PC-9 (cell line): ENCODE data around the gene MATN1. TPM values are rescaled to one million over a fixed set of nuclear protein-coding genes. Genes with fewer than 3 reads are reported as not detected.

Experiments
- BruUV-seq: library from RNA; stranded (reverse); fragments of 400-500 nt; replicated peaks from 2 replicates; lab custom pipeline; 2021; lab: Mats Ljungman, UMichigan
- CTCF ChIA-PET: fragments of 300-600 bp; sonication (Branson Sonifier 250); formaldehyde crosslinking; loops from one replicate; lab custom pipeline; 2022; ENCODE audit warnings: antibody characterized with exemption; lab: Charles Lee
- POLR2A ChIA-PET: fragments of 300-600 bp; sonication (Branson Sonifier 250); formaldehyde crosslinking; loops from one replicate; lab custom pipeline; 2022; ENCODE audit warnings: antibody characterized with exemption; ENCODE audit not compliant: unreplicated experiment; lab: Charles Lee
- DNase-seq, 2 experiments: peaks; one replicate each; pipeline versions ENCODE4 v3.0.0 to v3.0.0-alpha.2; 2015 to 2022; ENCODE audit warnings: mixed read lengths in 1 of 2
- H2AFZ ChIP-seq: fragments of 200-600 bp; sonication (generic); 2 replicates; pipeline ENCODE4 v1.8.1; 2017; ENCODE audit warnings: antibody characterized with exemption
- H3F3A ChIP-seq: fragments of 200-600 bp; sonication (generic); 2 replicates; pipeline ENCODE4 v1.8.1; 2017; ENCODE audit warnings: antibody characterized with exemption, mild to moderate bottlenecking, low read depth; ENCODE audit not compliant: insufficient read depth
- H3K27ac ChIP-seq: fragments of 200-600 bp; sonication (generic); 2 replicates; pipeline ENCODE4 v1.6.1; 2016; ENCODE audit warnings: mixed run types
- H3K27me3 ChIP-seq: fragments of 200-600 bp; sonication (generic); 2 replicates; pipeline ENCODE4 v1.6.1; 2016; ENCODE audit warnings: low read depth, mixed run types; ENCODE audit not compliant: insufficient read depth
- H3K36me3 ChIP-seq: fragments of 200-600 bp; sonication (generic); 2 replicates; pipeline ENCODE4 v1.6.1; 2016; ENCODE audit warnings: low read depth, mixed run types
- H3K4me1 ChIP-seq: fragments of 200-600 bp; sonication (generic); replicated peaks from 2 replicates; pipeline ENCODE4 v1.6.1; 2016; ENCODE audit warnings: mixed run types; ENCODE audit not compliant: insufficient read depth
- H3K4me2 ChIP-seq: fragments of 200-600 bp; sonication (generic); 2 replicates; pipeline ENCODE4 v1.6.1; 2017; ENCODE audit warnings: mixed run types
- H3K4me3 ChIP-seq: fragments of 200-600 bp; sonication (generic); 2 replicates; pipeline ENCODE4 v1.6.1; 2016; ENCODE audit warnings: mixed run types
- H3K79me2 ChIP-seq: fragments of 200-600 bp; sonication (generic); 2 replicates; pipeline ENCODE4 v1.6.1; 2017; ENCODE audit warnings: low read depth, mixed run types
- H3K9me2 ChIP-seq: fragments of 200-600 bp; sonication (generic); 2 replicates; pipeline ENCODE4 v1.8.1; 2017; ENCODE audit warnings: mild to moderate bottlenecking; ENCODE audit not compliant: insufficient read depth
- H3K9me3 ChIP-seq: fragments of 200-600 bp; sonication (generic); 2 replicates; pipeline ENCODE4 v1.8.1; 2016; ENCODE audit warnings: low read depth; ENCODE audit not compliant: insufficient read depth
- H4K20me1 ChIP-seq: fragments of 200-600 bp; sonication (generic); 2 replicates; pipeline ENCODE4 v1.8.1; 2017; ENCODE audit not compliant: insufficient read depth
- CTCF ChIP-seq: fragments of 200-600 bp; sonication (generic); conservative IDR thresholded peaks from 2 replicates; pipeline ENCODE4 v1.6.1; 2017; ENCODE audit warnings: mixed run types, antibody characterized with exemption, mild to moderate bottlenecking, moderate library complexity
- EZH2 ChIP-seq: fragments of 200-600 bp; sonication (generic); IDR thresholded peaks from 2 replicates; pipeline ENCODE4 v1.8.0; 2017; ENCODE audit warnings: antibody characterized with exemption, low read depth
- intact Hi-C: fragments of 100-400 bp; cut with micrococcal nuclease; formaldehyde crosslinking; loops from one replicate; pipeline ENCODE4 v1.10.0; 2022; ENCODE audit not compliant: unreplicated experiment
- total RNA-seq: library from RNA; stranded (reverse); gene quantifications from 2 replicates; pipeline ENCODE4 v1.2.3, GENCODE V29; 2021

MATN1 gene
- total RNA-seq, 1 experiment from 2014 or later = 0.37 TPM

DNA sequence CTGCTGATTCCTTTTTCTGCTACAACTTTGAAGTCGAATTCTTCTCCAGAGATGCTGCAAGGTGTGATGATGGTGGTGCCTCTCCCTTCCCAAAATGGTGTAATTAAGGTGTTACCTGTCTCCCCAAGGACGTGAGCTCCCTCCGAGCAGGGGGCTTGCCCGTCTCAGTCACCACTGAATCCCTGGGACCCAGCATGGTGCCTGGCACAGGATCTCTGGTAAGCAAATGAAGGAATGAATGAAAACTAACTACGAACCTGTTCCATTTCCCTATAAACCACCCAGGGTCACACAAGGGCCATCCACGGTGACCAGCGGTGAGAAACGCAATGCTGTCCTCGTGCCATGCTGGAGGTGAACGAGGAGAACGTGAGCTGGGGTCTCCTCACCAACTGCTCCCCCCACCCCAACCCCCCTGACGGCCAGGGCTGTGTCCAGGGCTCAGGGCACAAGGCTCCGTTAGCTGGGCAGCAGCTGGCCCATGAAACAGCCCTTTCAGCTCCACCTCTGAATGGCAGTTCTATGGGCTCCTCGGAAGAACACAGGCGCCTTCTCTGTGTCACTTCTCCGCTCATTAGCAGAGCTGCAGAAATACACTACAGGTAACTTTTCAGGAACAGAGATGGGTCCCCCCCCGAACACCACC lies 2.2 kb upstream of the MATN1 start:
- 0 out of 2 replicates have a peak, but pooled peaks cover 6% of the 10 kb centered on the region for H3K4me1 ChIP-seq
- H4K20me1 ChIP-seq = no peaks in the 10 kb centered on the region
- H3K9me3 ChIP-seq = no peaks in the 10 kb centered on the region
- H3K36me3 ChIP-seq = no peaks in the 10 kb centered on the region
- POLR2A ChIA-PET = interaction anchor here (0.6 kb wide), 1 partner anchor 1632 kb away, joined by 3 read pairs; no protein-coding TSS in a partner anchor
- no peaks in the 10 kb centered on the region for H3K27me3 ChIP-seq
- BruUV-seq = no TSS peak
- no peaks in the 10 kb centered on the region for H3K79me2 ChIP-seq
- no peak for DNase-seq
- no peak overlapping the region for H2AFZ ChIP-seq
- TF ChIP-seq EZH2 (no peak), CTCF (no peak)
- no peak overlapping the region for H3K4me3 ChIP-seq
- intact Hi-C loops = no loop called here
- H3K4me2 ChIP-seq = no peak overlapping the region
- H3K27ac ChIP-seq = no peak overlapping the region
- no peaks in the 10 kb centered on the region for H3K9me2 ChIP-seq
- H3F3A ChIP-seq = peaks cover 7% of the 10 kb centered on the region; the same call in 1 of the 2 replicates
- CTCF ChIA-PET = interaction anchor here (0.6 kb wide), 1 partner anchor 12 kb away, joined by 3 read pairs; no protein-coding TSS in a partner anchor

DNA sequence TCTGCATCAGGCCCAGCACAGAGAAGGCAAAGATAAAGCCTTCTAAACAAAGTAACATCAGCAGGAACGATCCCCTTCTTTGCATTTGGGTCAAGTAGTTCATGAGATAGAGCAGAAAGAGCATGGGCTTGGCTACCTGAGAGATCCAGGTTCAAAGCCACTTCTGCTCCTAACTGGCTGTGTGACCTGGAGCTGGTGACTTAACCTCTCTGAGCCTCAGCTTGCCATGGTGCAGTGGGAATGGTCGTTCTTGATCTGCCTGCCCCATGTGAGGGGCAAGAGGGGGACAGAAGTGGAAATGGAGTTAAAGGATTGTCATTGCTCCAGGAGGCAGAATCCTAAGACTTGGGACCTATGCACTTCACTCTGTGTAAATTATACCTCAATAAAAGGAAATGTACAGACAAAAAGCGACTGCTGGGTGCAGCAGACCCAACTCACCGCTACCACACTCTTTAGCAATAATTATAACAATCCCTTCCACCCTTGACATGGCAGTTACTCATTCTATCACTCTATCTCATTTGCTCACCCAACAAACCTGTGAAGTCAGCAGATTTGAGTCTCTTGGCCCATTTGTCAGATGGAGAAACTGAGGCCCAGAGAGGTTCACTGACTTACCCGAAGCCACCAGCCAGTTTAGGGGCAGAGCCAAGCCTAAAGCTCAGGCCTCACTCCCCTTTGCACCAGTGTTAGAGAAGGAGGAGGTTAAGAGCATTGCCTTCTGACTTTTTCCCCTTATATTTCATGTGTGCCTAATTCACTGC lies 1.5 kb upstream of the MATN1 start:
- no peak for DNase-seq
- Histone ChIP-seq H3F3A (peaks cover 7% of the 10 kb centered on the region; the same call in 1 of the 2 replicates), H3K9me2 (no peaks in the 10 kb centered on the region), H3K36me3 (no peaks in the 10 kb centered on the region), H3K27me3 (no peaks in the 10 kb centered on the region), H3K79me2 (no peaks in the 10 kb centered on the region), H3K4me2 (no peak overlapping the region), H3K4me1 (0 out of 2 replicates have a peak, but pooled peaks cover 6% of the 10 kb centered on the region), H2AFZ (no peak overlapping the region), H3K9me3 (no peaks in the 10 kb centered on the region), H3K4me3 (no peak overlapping the region), H3K27ac (no peak overlapping the region), H4K20me1 (no peaks in the 10 kb centered on the region)
- intact Hi-C loops = no loop called here
- no TSS peak for BruUV-seq
- CTCF ChIA-PET = interaction anchor here (0.6 kb wide), 1 partner anchor 36 kb away, joined by 12 read pairs; no protein-coding TSS in a partner anchor
- TF ChIP-seq CTCF (no peak), EZH2 (no peak)
- POLR2A ChIA-PET = interaction anchor here (0.6 kb wide), 1 partner anchor 1633 kb away, joined by 3 read pairs; no protein-coding TSS in a partner anchor

DNA sequence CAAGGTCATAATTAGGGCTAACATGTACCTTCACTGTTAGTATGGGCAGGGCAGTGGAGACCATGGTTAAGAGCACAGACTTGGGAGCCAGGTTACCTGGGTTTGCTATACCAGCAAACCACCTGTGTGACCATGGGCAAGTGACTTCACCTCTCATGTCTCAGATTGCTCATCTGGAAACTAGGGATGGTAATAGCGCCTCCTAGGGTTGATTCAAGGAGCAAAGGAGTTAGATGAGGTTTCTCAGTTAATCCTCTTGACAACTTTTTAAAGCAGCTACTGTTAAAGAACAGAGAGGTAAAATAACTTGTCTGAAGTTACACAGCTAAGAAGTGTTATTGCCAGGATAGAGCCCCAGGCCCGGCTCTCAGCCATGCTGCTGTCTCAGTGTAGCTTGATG lies 790 bp upstream of the MATN1 start:
- H2AFZ ChIP-seq = no peak overlapping the region
- ChIA-PET POLR2A (no interaction called here), CTCF (interaction anchor here (0.6 kb wide), 1 partner anchor 37 kb away, joined by 12 read pairs; no protein-coding TSS in a partner anchor)
- no peaks in the 10 kb centered on the region for H3K79me2 ChIP-seq
- H3K27me3 ChIP-seq = no peaks in the 10 kb centered on the region
- peaks cover 7% of the 10 kb centered on the region; the same call in 1 of the 2 replicates for H3F3A ChIP-seq
- no peak for DNase-seq
- 0 out of 2 replicates have a peak, but pooled peaks cover 11% of the 10 kb centered on the region for H3K4me1 ChIP-seq
- H4K20me1 ChIP-seq = no peaks in the 10 kb centered on the region; the same call in 1 of the 2 replicates
- no peak overlapping the region for H3K27ac ChIP-seq
- H3K9me2 ChIP-seq = no peaks in the 10 kb centered on the region
- H3K36me3 ChIP-seq = no peaks in the 10 kb centered on the region
- TF ChIP-seq EZH2 (no peak), CTCF (no peak)
- H3K4me3 ChIP-seq = no peak overlapping the region
- no TSS peak for BruUV-seq
- no peak overlapping the region for H3K4me2 ChIP-seq
- no peaks in the 10 kb centered on the region for H3K9me3 ChIP-seq
- intact Hi-C loops = no loop called here
